CD14-positive monocyte (primary cell): ENCODE results near the gene CRIP2. TPM values are rescaled to one million over a fixed set of nuclear protein-coding genes. Genes with fewer than 3 reads are reported as not detected.

Source experiments
- DNase-seq, 3 donors: peaks; one replicate each; pipeline ENCODE4 v3.0.0-alpha.2; 2011 to 2022
- H2AFZ ChIP-seq: 2 replicates; pipeline ENCODE4 v1.6.0; 2012; ENCODE audit warnings: mild to moderate bottlenecking, low read depth, low read length, inconsistent platforms; ENCODE audit not compliant: insufficient read depth, poor library complexity, severe bottlenecking
- H3K27ac ChIP-seq, 2 donors: 1 replicate in 1 of 2; 2 replicates in 1 of 2; pipeline ENCODE4 v1.5.1; 2012 to 2013; ENCODE audit warnings: low read length in 2 of 2, control low read depth in 1 of 2, inconsistent platforms in 1 of 2, low read depth in 1 of 2, mild to moderate bottlenecking in 1 of 2
- H3K27me3 ChIP-seq, 2 donors: one replicate each; pipeline versions ENCODE4 v1.6.0 to v1.6.1; 2011 to 2013; ENCODE audit warnings: low read length in 2 of 2; ENCODE audit not compliant: control insufficient read depth in 2 of 2, insufficient read depth in 2 of 2
- H3K36me3 ChIP-seq, 2 donors: replicated peaks in 1 of 2; 1 replicate in 1 of 2; 2 replicates in 1 of 2; pipeline versions ENCODE4 v1.5.1 to v1.6.1; 2012 to 2013; ENCODE audit warnings: low read length in 2 of 2, control low read depth in 1 of 2, inconsistent platforms in 1 of 2, mild to moderate bottlenecking in 1 of 2; ENCODE audit not compliant: insufficient read depth in 2 of 2, control insufficient read depth in 1 of 2
- H3K4me1 ChIP-seq, 2 donors: 1 replicate in 1 of 2; 2 replicates in 1 of 2; pipeline versions ENCODE4 v1.5.1 to v1.6.1; 2012 to 2013; ENCODE audit warnings: low read length in 2 of 2, control low read depth in 1 of 2, inconsistent platforms in 1 of 2, mild to moderate bottlenecking in 1 of 2, moderate library complexity in 1 of 2; ENCODE audit not compliant: insufficient read depth in 2 of 2, control insufficient read depth in 1 of 2
- H3K4me2 ChIP-seq: replicated peaks from 2 replicates; pipeline ENCODE3; 2012; ENCODE audit warnings: low read length, moderate library complexity, mild to moderate bottlenecking; ENCODE audit not compliant: poor library complexity, severe bottlenecking; ENCODE audit errors: extremely low read depth
- H3K4me3 ChIP-seq, 3 experiments: fragments of 200-600 bp in 1 of 3; sonication (generic) in 1 of 3; replicated peaks in 1 of 3; 1 replicate in 2 of 3; 2 replicates in 1 of 3; pipeline ENCODE4 v1.5.1; 2011 to 2013; ENCODE audit warnings: low read length in 3 of 3, mild to moderate bottlenecking in 3 of 3, control low read depth in 2 of 3, low read depth in 2 of 3, inconsistent platforms in 1 of 3, moderate library complexity in 1 of 3
- H3K79me2 ChIP-seq: 2 replicates; pipeline ENCODE4 v1.6.0; 2012; ENCODE audit warnings: mild to moderate bottlenecking, control low read depth, inconsistent platforms, low read length, moderate library complexity; ENCODE audit not compliant: insufficient read depth
- H3K9ac ChIP-seq: 2 replicates; pipeline ENCODE4 v1.6.0; 2017; ENCODE audit warnings: low read length, mild to moderate bottlenecking; ENCODE audit not compliant: insufficient read depth, poor library complexity, severe bottlenecking
- H3K9me3 ChIP-seq, 2 donors: replicated peaks in 1 of 2; 1 replicate in 1 of 2; 2 replicates in 1 of 2; pipeline versions ENCODE4 v1.5.1 to v1.6.1; 2012 to 2013; ENCODE audit warnings: low read length in 2 of 2, control low read depth in 1 of 2; ENCODE audit not compliant: control insufficient read depth in 1 of 2, insufficient read depth in 1 of 2
- H4K20me1 ChIP-seq: 2 replicates; pipeline ENCODE4 v1.6.0; 2012; ENCODE audit warnings: mild to moderate bottlenecking, low read length, control low read depth, moderate library complexity; ENCODE audit not compliant: insufficient read depth
- H3K27ac Mint-ChIP-seq, 7 donors: one replicate each; pipeline ENCODE4 v1.8.0; 2020; ENCODE audit warnings: mild to moderate bottlenecking in 7 of 7, mixed read lengths in 7 of 7, moderate library complexity in 6 of 7, inconsistent platforms in 2 of 7
- H3K27me3 Mint-ChIP-seq, 3 donors: one replicate each; pipeline ENCODE4 v1.8.0; 2021 to 2022; ENCODE audit warnings: low read depth in 3 of 3, mild to moderate bottlenecking in 3 of 3, mixed read lengths in 3 of 3, moderate library complexity in 3 of 3, inconsistent platforms in 1 of 3
- H3K36me3 Mint-ChIP-seq, 2 donors: one replicate each; pipeline ENCODE4 v1.8.0; 2020; ENCODE audit warnings: mixed read lengths in 2 of 2, inconsistent platforms in 1 of 2, mild to moderate bottlenecking in 1 of 2
- H3K4me1 Mint-ChIP-seq: one replicate; pipeline ENCODE4 v1.8.0; 2020; ENCODE audit warnings: mild to moderate bottlenecking, mixed read lengths
- H3K4me3 Mint-ChIP-seq, 2 donors: one replicate each; pipeline ENCODE4 v1.8.0; 2020; ENCODE audit warnings: mild to moderate bottlenecking in 2 of 2, mixed read lengths in 2 of 2, moderate library complexity in 1 of 2
- H3K9me3 Mint-ChIP-seq, 7 donors: one replicate each; pipeline ENCODE4 v1.8.0; 2020 to 2022; ENCODE audit warnings: mixed read lengths in 7 of 7, mild to moderate bottlenecking in 6 of 7, moderate library complexity in 6 of 7, inconsistent platforms in 2 of 7
- WGBS: methylation state at CpG from one replicate; pipeline ENCODE4 v1.1.5; 2013; ENCODE audit warnings: missing lambda C conversion rate; ENCODE audit not compliant: insufficient coverage; 5-methylcytosine and 5-hydroxymethylcytosine counted together
- intact Hi-C, 2 donors: fragments of 100-400 bp; cut with micrococcal nuclease; formaldehyde crosslinking; loops; one replicate each; pipeline versions ENCODE4 v1.15.0 to v1.15.1; 2023
- polyA plus RNA-seq, 3 donors: library from polyadenylated mRNA; depleted of rRNA in 1 of 3; unstranded in 2 of 3; stranded (reverse) in 1 of 3; fragments of 300-500 nt in 2 of 3; fragments of >200 nt in 1 of 3; fragmentation: Illumina TruSeq in 2 of 3; gene quantifications; 1 replicate in 2 of 3; 2 replicates in 1 of 3; pipeline ENCODE4 v1.2.3, GENCODE V29; 2012 to 2021
- TF ChIP-seq, protein P1 (sequence below): fragments of 200-600 bp; IDR thresholded peaks from one replicate; pipeline ENCODE4 v1.8.0; 2022; ENCODE audit warnings: antibody characterized with exemption, mild to moderate bottlenecking

Gene CRIP2
- polyA plus RNA-seq, 3 donors: 2.1 to 4.0 (median 3.3) TPM

DNA sequence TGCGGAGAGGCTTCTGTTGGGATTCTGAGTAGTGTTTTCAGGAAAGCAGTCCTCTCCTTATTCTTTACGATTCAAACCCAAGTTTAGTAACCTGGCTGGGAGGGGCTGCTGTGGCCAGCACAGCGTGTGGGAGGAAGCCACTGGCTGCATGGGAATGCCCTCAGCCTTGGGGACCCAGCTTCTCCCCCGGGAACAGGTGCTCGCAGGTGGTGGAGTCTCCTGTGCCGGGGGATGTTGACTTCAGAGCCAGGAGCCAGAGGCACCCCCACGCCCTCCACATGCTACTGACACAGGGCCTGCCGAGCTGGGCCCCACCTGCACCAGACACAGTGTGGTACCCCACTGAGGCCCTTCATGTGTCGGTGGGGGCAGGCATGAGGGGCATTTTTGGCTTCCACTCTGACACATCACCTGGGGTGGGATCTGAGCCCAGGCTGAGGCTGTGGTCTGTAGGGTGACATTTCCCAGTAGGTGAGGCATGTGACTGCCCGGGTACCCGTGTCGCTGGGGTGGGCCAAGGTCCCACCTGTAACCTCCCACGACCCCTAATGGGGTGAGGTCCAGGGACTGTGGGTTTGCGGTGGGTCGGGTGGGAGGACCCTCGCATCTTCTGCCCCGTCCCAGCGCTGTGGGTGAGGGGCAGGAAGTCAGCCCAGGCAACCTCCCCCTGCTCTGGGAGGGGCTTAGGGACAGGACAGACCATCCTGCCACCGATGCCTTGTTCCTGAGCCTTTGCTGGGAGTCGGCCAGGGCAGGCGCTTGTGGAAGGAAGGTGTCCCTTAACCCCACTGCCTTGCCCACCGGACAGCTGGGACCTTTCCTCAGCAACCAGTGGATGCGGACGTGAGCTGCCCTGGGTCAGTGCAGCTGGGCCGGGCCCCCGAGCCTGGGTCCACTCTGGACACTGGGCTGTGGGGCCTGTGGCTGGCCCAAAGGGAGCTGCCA, 28.4 kb upstream of the CRIP2 start:
- Histone ChIP-seq H3K79me2 (no peaks in the 10 kb centered on the region), H3K27me3 (no peaks in the 10 kb centered on the region), H3K4me1 (no peaks in the 10 kb centered on the region), H3K4me2 (no peak overlapping the region), H2AFZ (no peak overlapping the region), H3K9me3 (no peaks in the 10 kb centered on the region), H3K36me3 (peaks cover 20 to 40% of the 10 kb centered on the region in 2 donors), H4K20me1 (peaks cover 12% of the 10 kb centered on the region), H3K27ac (no peak overlapping the region), H3K9ac (no peak overlapping the region), H3K4me3 (no peak overlapping the region)
- WGBS: 95% methylated on average over 19 of the region's 26 CpGs
- Mint-ChIP-seq H3K36me3 (peaks cover 26 to 55% of the 10 kb centered on the region in 2 donors), H3K9me3 (no peaks in the 10 kb centered on the region), H3K27me3 (peaks cover 0 to 3% (median 0%) of the 10 kb centered on the region in 3 donors), H3K27ac (no peak overlapping the region), H3K4me3 (no peak overlapping the region), H3K4me1 (no peaks in the 10 kb centered on the region)
- TF ChIP-seq, protein P1, sequence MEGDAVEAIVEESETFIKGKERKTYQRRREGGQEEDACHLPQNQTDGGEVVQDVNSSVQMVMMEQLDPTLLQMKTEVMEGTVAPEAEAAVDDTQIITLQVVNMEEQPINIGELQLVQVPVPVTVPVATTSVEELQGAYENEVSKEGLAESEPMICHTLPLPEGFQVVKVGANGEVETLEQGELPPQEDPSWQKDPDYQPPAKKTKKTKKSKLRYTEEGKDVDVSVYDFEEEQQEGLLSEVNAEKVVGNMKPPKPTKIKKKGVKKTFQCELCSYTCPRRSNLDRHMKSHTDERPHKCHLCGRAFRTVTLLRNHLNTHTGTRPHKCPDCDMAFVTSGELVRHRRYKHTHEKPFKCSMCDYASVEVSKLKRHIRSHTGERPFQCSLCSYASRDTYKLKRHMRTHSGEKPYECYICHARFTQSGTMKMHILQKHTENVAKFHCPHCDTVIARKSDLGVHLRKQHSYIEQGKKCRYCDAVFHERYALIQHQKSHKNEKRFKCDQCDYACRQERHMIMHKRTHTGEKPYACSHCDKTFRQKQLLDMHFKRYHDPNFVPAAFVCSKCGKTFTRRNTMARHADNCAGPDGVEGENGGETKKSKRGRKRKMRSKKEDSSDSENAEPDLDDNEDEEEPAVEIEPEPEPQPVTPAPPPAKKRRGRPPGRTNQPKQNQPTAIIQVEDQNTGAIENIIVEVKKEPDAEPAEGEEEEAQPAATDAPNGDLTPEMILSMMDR: no peak
- intact Hi-C loops: loop anchor here (5.0 to 10.0 kb wide), 3 partner anchors 46 to 79 kb away; partner anchors contain the start of genes TEDC1 (in 1 of the 2) and TMEM121 (in 1 of the 2)
- DNase-seq: no peak

DNA sequence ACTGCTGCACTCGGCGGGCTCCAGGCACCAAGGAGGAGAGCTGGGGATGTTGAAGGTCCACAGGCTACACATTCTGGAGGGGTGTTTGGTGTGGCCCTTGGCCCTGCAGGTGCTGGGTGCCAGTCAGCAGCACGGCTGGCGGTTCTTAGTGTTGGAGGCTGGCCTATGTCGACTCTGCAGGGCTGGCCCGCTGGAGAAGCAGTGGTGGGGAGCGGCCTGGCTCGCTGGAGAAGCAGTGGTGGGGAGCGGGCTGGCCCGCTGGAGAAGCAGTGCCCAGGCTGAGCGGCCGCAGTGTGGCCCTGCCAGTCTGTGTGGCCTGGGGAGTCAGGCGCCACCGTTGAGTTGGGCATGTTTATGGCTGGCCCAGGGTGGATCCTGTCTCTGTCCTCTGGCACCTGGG, 27.6 kb upstream of the CRIP2 start:
- Mint-ChIP-seq H3K4me1 (no peaks in the 10 kb centered on the region), H3K9me3 (no peaks in the 10 kb centered on the region), H3K4me3 (no peak overlapping the region), H3K36me3 (peaks cover 27 to 57% of the 10 kb centered on the region in 2 donors), H3K27ac (peak overlapping the region in 1 of 7 donors; percentile 50), H3K27me3 (peaks cover 0 to 3% (median 0%) of the 10 kb centered on the region in 3 donors)
- 93% methylated on average over 14 of the region's 14 CpGs for WGBS
- Histone ChIP-seq H3K36me3 (peaks cover 24 to 44% of the 10 kb centered on the region in 2 donors), H3K4me3 (no peak overlapping the region), H2AFZ (no peak overlapping the region), H3K27me3 (no peaks in the 10 kb centered on the region), H3K9me3 (no peaks in the 10 kb centered on the region), H3K4me2 (no peak overlapping the region), H3K79me2 (no peaks in the 10 kb centered on the region), H4K20me1 (peaks cover 12% of the 10 kb centered on the region), H3K9ac (no peak overlapping the region), H3K27ac (no peak overlapping the region), H3K4me1 (no peaks in the 10 kb centered on the region)
- TF ChIP-seq, protein P1: no peak
- intact Hi-C loops: loop anchor here (5.0 to 10.0 kb wide), 3 partner anchors 45 to 78 kb away; partner anchors contain the start of genes TEDC1 (in 1 of the 2) and TMEM121 (in 1 of the 2)
- no peak for DNase-seq
